AG04449 (cell line): ENCODE data around the gene DOC2A.

Source experiments
- CTCF ChIA-PET: fragments of 350-600 bp; formaldehyde crosslinking; extraction: SDS; loops from one replicate; lab custom pipeline; 2021; ENCODE audit warnings: antibody characterized with exemption; lab: Yijun Ruan, JAX
- POLR2A ChIA-PET: fragments of 400-600, 350-600 bp; formaldehyde crosslinking; extraction: SDS; loops from one replicate; lab custom pipeline; 2020; ENCODE audit warnings: antibody characterized with exemption, inconsistent platforms; lab: Yijun Ruan, JAX
- DNase-seq: peaks from one replicate; pipeline ENCODE4 v3.0.0-alpha.2; 2010; ENCODE audit warnings: low read depth, low spot score
- H3K4me3 ChIP-seq: 2 replicates; pipeline ENCODE4 v1.5.1; 2011; ENCODE audit warnings: low read depth, mild to moderate bottlenecking, control low read depth, low read length
- CTCF ChIP-seq: IDR thresholded peaks from one replicate; pipeline ENCODE4 v1.5.1; 2011; ENCODE audit warnings: mild to moderate bottlenecking, moderate library complexity, low read length, control low read depth, inconsistent platforms; ENCODE audit not compliant: insufficient read depth; ENCODE audit errors: missing control alignments

The DOC2A gene

GRCh38 chr16:29990034-29990433 lies 20.8 kb downstream of the DOC2A start:
- H3K4me3 ChIP-seq: no peak overlapping the region
- CTCF ChIA-PET: interaction anchor here (1.0 kb wide), 1 partner anchor 16 kb away, joined by 3 read pairs; no protein-coding TSS in a partner anchor
- POLR2A ChIA-PET: interaction anchor here (0.5 to 1.3 kb wide), 2 partner anchors 73 to 165 kb away, joined by 3 read pairs; no protein-coding TSS in a partner anchor
- TF ChIP-seq CTCF: no peak
- no peak for DNase-seq

GRCh38 chr16:29989111-29989858 lies 21.5 kb downstream of the DOC2A start:
- CTCF ChIA-PET: interaction anchor here (1.0 to 2.2 kb wide), 2 partner anchors 15 to 17 kb away, joined by 3 to 6 read pairs; no protein-coding TSS in a partner anchor
- no peak for TF ChIP-seq CTCF
- no peak for DNase-seq
- no peak overlapping the region for H3K4me3 ChIP-seq
- POLR2A ChIA-PET: interaction anchor here (0.5 kb wide), 1 partner anchor 165 kb away, joined by 3 read pairs; no protein-coding TSS in a partner anchor

GRCh38 chr16:29988346-29989075 lies 22.3 kb downstream of the DOC2A start:
- no peak for TF ChIP-seq CTCF
- no peak overlapping the region for H3K4me3 ChIP-seq
- DNase-seq: no peak
- ChIA-PET CTCF (interaction anchor here (2.2 kb wide), 1 partner anchor 18 kb away, joined by 6 read pairs; no protein-coding TSS in a partner anchor), POLR2A (no interaction called here)

- no peak overlapping the region for H3K4me3 ChIP-seq
- no peak for DNase-seq
- ChIA-PET CTCF (interaction anchor here (2.2 to 3.2 kb wide), 2 partner anchors 11 to 19 kb away, joined by 6 to 12 read pairs; no protein-coding TSS in a partner anchor), POLR2A (interaction anchor here (0.6 kb wide), 1 partner anchor 12 kb away, joined by 3 read pairs; no protein-coding TSS in a partner anchor)
- TF ChIP-seq CTCF: no peak
Observed at GRCh38 chr16:29987371-29988085, 23.3 kb downstream of the DOC2A start.

GRCh38 chr16:29986931-29987330 lies 23.9 kb downstream of the DOC2A start:
- ChIA-PET CTCF (interaction anchor here (3.2 kb wide), 1 partner anchor 11 kb away, joined by 12 read pairs; no protein-coding TSS in a partner anchor), POLR2A (interaction anchor here (1.0 kb wide), 1 partner anchor 10 kb away, joined by 3 read pairs; no protein-coding TSS in a partner anchor)
- no peak for DNase-seq
- H3K4me3 ChIP-seq: no peak overlapping the region
- TF ChIP-seq CTCF: no peak
